ENCODE results near the gene DVL3.
A peak's percentile ranks its signal among the peaks of the same experiment; 100 is the strongest.

DVL3 gene

GRCh38 chr3:184176377-184177330, 21.5 kb downstream of the DVL3 start:
- Histone ChIP-seq H3K27me3 (ENCODE audit: insufficient read depth, low read length) (no peaks in the 10 kb centered on the region), H3K9ac (ENCODE audit: low read length) (no peak overlapping the region; the same call in 1 of the 2 replicates), H3F3A (ENCODE audit: insufficient read depth, low read length) (no peaks in the 10 kb centered on the region), H3K4me1 (ENCODE audit: insufficient read depth, low read length, severe bottlenecking) (peaks cover 26% of the 10 kb centered on the region), H3K9me3 (ENCODE audit: low read length) (no peaks in the 10 kb centered on the region), H3K27ac (ENCODE audit: low read depth, low read length, poor library complexity, severe bottlenecking) (no peak overlapping the region), H2AFZ (ENCODE audit: low read length) (no peak overlapping the region), H3K4me3 (ENCODE audit: low read depth, low read length, poor library complexity, severe bottlenecking) (peak overlapping the region; percentile 85), H4K20me1 (ENCODE audit: insufficient read depth, low read length) (no peaks in the 10 kb centered on the region), H3K79me2 (ENCODE audit: insufficient read depth, low read length) (peaks cover 16% of the 10 kb centered on the region), H3K9me2 (ENCODE audit: low read depth, low read length) (no peaks in the 10 kb centered on the region), H3K36me3 (ENCODE audit: insufficient read depth, low read length) (peaks cover 54% of the 10 kb centered on the region), H3K4me2 (ENCODE audit: low read length) (peak overlapping the region; percentile 91)
- TF ChIP-seq, protein P1, sequence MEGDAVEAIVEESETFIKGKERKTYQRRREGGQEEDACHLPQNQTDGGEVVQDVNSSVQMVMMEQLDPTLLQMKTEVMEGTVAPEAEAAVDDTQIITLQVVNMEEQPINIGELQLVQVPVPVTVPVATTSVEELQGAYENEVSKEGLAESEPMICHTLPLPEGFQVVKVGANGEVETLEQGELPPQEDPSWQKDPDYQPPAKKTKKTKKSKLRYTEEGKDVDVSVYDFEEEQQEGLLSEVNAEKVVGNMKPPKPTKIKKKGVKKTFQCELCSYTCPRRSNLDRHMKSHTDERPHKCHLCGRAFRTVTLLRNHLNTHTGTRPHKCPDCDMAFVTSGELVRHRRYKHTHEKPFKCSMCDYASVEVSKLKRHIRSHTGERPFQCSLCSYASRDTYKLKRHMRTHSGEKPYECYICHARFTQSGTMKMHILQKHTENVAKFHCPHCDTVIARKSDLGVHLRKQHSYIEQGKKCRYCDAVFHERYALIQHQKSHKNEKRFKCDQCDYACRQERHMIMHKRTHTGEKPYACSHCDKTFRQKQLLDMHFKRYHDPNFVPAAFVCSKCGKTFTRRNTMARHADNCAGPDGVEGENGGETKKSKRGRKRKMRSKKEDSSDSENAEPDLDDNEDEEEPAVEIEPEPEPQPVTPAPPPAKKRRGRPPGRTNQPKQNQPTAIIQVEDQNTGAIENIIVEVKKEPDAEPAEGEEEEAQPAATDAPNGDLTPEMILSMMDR (IDR thresholded peaks at IDR 0.05; ENCODE audit: low read length): no peak
- no peak for TF ChIP-seq EZH2 (IDR thresholded peaks at IDR 0.05; ENCODE audit: borderline replicate concordance, low read length)

GRCh38 chr3:184177331-184177731, 22.2 kb downstream of the DVL3 start:
- Histone ChIP-seq H3K4me1 (ENCODE audit: insufficient read depth, low read length, severe bottlenecking) (peaks cover 26% of the 10 kb centered on the region), H3K9ac (ENCODE audit: low read length) (no peak overlapping the region), H3F3A (ENCODE audit: insufficient read depth, low read length) (no peaks in the 10 kb centered on the region), H3K27me3 (ENCODE audit: insufficient read depth, low read length) (no peaks in the 10 kb centered on the region), H2AFZ (ENCODE audit: low read length) (no peak overlapping the region), H3K79me2 (ENCODE audit: insufficient read depth, low read length) (peaks cover 16% of the 10 kb centered on the region), H3K9me3 (ENCODE audit: low read length) (no peaks in the 10 kb centered on the region), H4K20me1 (ENCODE audit: insufficient read depth, low read length) (no peaks in the 10 kb centered on the region), H3K4me3 (ENCODE audit: low read depth, low read length, poor library complexity, severe bottlenecking) (no peak overlapping the region), H3K36me3 (ENCODE audit: insufficient read depth, low read length) (peaks cover 56% of the 10 kb centered on the region), H3K4me2 (ENCODE audit: low read length) (no peak overlapping the region), H3K9me2 (ENCODE audit: low read depth, low read length) (no peaks in the 10 kb centered on the region), H3K27ac (ENCODE audit: low read depth, low read length, poor library complexity, severe bottlenecking) (no peak overlapping the region)
- TF ChIP-seq EZH2 (IDR thresholded peaks at IDR 0.05; ENCODE audit: borderline replicate concordance, low read length): no peak
- TF ChIP-seq, protein P1 (IDR thresholded peaks at IDR 0.05; ENCODE audit: low read length): no peak

GRCh38 chr3:184177767-184178306, 22.7 kb downstream of the DVL3 start:
- Histone ChIP-seq H3K79me2 (ENCODE audit: insufficient read depth, low read length) (peaks cover 16% of the 10 kb centered on the region), H3K9me3 (ENCODE audit: low read length) (no peaks in the 10 kb centered on the region), H3K4me2 (ENCODE audit: low read length) (no peak overlapping the region), H3K27me3 (ENCODE audit: insufficient read depth, low read length) (no peaks in the 10 kb centered on the region), H3F3A (ENCODE audit: insufficient read depth, low read length) (no peaks in the 10 kb centered on the region), H3K4me1 (ENCODE audit: insufficient read depth, low read length, severe bottlenecking) (peaks cover 26% of the 10 kb centered on the region), H3K27ac (ENCODE audit: low read depth, low read length, poor library complexity, severe bottlenecking) (no peak overlapping the region), H3K4me3 (ENCODE audit: low read depth, low read length, poor library complexity, severe bottlenecking) (no peak overlapping the region), H2AFZ (ENCODE audit: low read length) (no peak overlapping the region), H4K20me1 (ENCODE audit: insufficient read depth, low read length) (no peaks in the 10 kb centered on the region), H3K9me2 (ENCODE audit: low read depth, low read length) (no peaks in the 10 kb centered on the region), H3K36me3 (ENCODE audit: insufficient read depth, low read length) (peaks cover 61% of the 10 kb centered on the region), H3K9ac (ENCODE audit: low read length) (no peak overlapping the region)
- TF ChIP-seq EZH2 (IDR thresholded peaks at IDR 0.05; ENCODE audit: borderline replicate concordance, low read length): no peak
- TF ChIP-seq, protein P1 (IDR thresholded peaks at IDR 0.05; ENCODE audit: low read length): no peak

All from OCI-LY1 (cell line).